Lung microvascular endothelial cell (primary cell): ENCODE results near the gene KLK4. TPM values are rescaled to one million over a fixed set of nuclear protein-coding genes. Genes with fewer than 3 reads are reported as not detected.
"Not testable (repeated sequence)": the region's sequence is repeated elsewhere in the genome, so short reads cannot be mapped to it uniquely, and the experiment has no call there.

Source experiments
- DNase-seq, 2 donors: peaks; one replicate each; pipeline versions ENCODE4 v3.0.0 to v3.0.0-alpha.2; 2010; ENCODE audit warnings: low read depth in 2 of 2
- total RNA-seq: library from RNA; depleted of rRNA; stranded (reverse); fragments of >200 nt; gene quantifications from 2 replicates; pipeline ENCODE4 v1.2.1, GENCODE V29; 2014

Gene KLK4
- total RNA-seq, 1 donor from 2014 or later = not detected

GRCh38 chr19:50912727-50913716, 1.8 kb upstream of the KLK4 start:
- DNase-seq = no peak

GRCh38 chr19:50912102-50912599, 956 bp upstream of the KLK4 start:
- no peak for DNase-seq

GRCh38 chr19:50910722-50911121, 473 bp downstream of the KLK4 start:
- DNase-seq = no peak

GRCh38 chr19:50909240-50910070, 1.7 kb downstream of the KLK4 start:
- peak; percentile 61 to 67 for DNase-seq

- DNase-seq = no peak
These were observed 2.9 kb downstream of the KLK4 start for GRCh38 chr19:50908336-50908735.

GRCh38 chr19:50906217-50906616, 5.0 kb downstream of the KLK4 start:
- DNase-seq = peak; percentile 32 to 47

GRCh38 chr19:50902640-50903039, 8.6 kb downstream of the KLK4 start:
- DNase-seq = no peak

- DNase-seq = no peak
These were observed 11.6 kb downstream of the KLK4 start for GRCh38 chr19:50899569-50899968.

- DNase-seq = no peak
These were observed 13.2 kb downstream of the KLK4 start for GRCh38 chr19:50898018-50898417.

GRCh38 chr19:50897612-50898011, 13.6 kb downstream of the KLK4 start:
- no peak for DNase-seq

- DNase-seq = no peak
These were observed 14.0 kb downstream of the KLK4 start for GRCh38 chr19:50897191-50897607.

- peak; percentile 22 to 34 for DNase-seq
These were observed 14.5 kb downstream of the KLK4 start for GRCh38 chr19:50896591-50897190.

GRCh38 chr19:50896089-50896590, 15.1 kb downstream of the KLK4 start:
- not testable (repeated sequence) for DNase-seq

GRCh38 chr19:50894478-50895356, 16.5 kb downstream of the KLK4 start:
- no peak for DNase-seq

- DNase-seq = no peak
These were observed 18.0 kb downstream of the KLK4 start for GRCh38 chr19:50893047-50893736.

- no peak for DNase-seq
These were observed 20.0 kb downstream of the KLK4 start for GRCh38 chr19:50891253-50891625.

- no peak for DNase-seq
These were observed 20.6 kb downstream of the KLK4 start for GRCh38 chr19:50890422-50891252.

- DNase-seq = no peak
These were observed 21.6 kb downstream of the KLK4 start for GRCh38 chr19:50889638-50890037.

GRCh38 chr19:50882188-50882587, 29.0 kb downstream of the KLK4 start:
- no peak for DNase-seq
